Stomach (tissue), 9 donors: ENCODE data around the gene GATA3. TPM values are rescaled to one million over a fixed set of nuclear protein-coding genes. Genes with fewer than 3 reads are reported as not detected.

Source experiments
- DNase-seq, 2 donors: peaks; one replicate each; pipeline versions ENCODE4 v3.0.0 to v3.0.0-alpha.2; 2013 to 2019
- H3K27ac ChIP-seq, 5 donors: fragments of 200-600 bp in 4 of 5; sonication (generic) in 4 of 5; one replicate each; pipeline ENCODE4 v1.5.1; 2013 to 2019; ENCODE audit warnings: mild to moderate bottlenecking in 1 of 5, moderate library complexity in 1 of 5
- H3K27me3 ChIP-seq, 3 donors: fragments of 200-600 bp; sonication (generic); one replicate each; pipeline ENCODE4 v1.5.1; 2017 to 2019; ENCODE audit warnings: mixed run types in 1 of 3
- H3K36me3 ChIP-seq, 4 donors: fragments of 200-600 bp; sonication (generic); 1 replicate in 3 of 4; 2 replicates in 1 of 4; pipeline ENCODE4 v1.5.1; 2016 to 2019
- H3K4me1 ChIP-seq, 4 donors: fragments of 200-600 bp; sonication (generic); one replicate each; pipeline ENCODE4 v1.5.1; 2016 to 2019
- H3K4me3 ChIP-seq, 4 donors: fragments of 200-600 bp; sonication (generic) in 3 of 4; one replicate each; pipeline ENCODE4 v1.5.1; 2016 to 2019; ENCODE audit warnings: mild to moderate bottlenecking in 1 of 4
- H3K9me3 ChIP-seq, 4 donors: fragments of 200-600 bp; sonication (generic); one replicate each; pipeline ENCODE4 v1.5.1; 2016 to 2019
- EP300 ChIP-seq: sonication (generic); formaldehyde crosslinking; IDR thresholded peaks from one replicate; pipeline ENCODE4 v1.6.1; 2017; ENCODE audit warnings: antibody characterized with exemption
- POLR2A ChIP-seq, 4 donors: fragments of 450-650 bp; IDR thresholded peaks; one replicate each; pipeline ENCODE4 v1.6.1; 2016; ENCODE audit warnings: antibody characterized with exemption in 4 of 4, control low read depth in 2 of 4, mild to moderate bottlenecking in 1 of 4, moderate library complexity in 1 of 4
- POLR2AphosphoS5 ChIP-seq, 3 donors: sonication (generic); formaldehyde crosslinking; IDR thresholded peaks; one replicate each; pipeline ENCODE4 v1.6.1; 2016; ENCODE audit warnings: antibody characterized with exemption in 3 of 3
- WGBS, 5 donors: extraction: QIAGEN DNeasy Blood & Tissue Kit in 3 of 5; methylation state at CpG; one replicate each; pipeline versions ENCODE4 v1.1.5 to v1.1.7; 2013 to 2018; 5-methylcytosine and 5-hydroxymethylcytosine counted together
- intact Hi-C: fragments of 100-400 bp; cut with DNase I; formaldehyde crosslinking; loops from one replicate; pipeline ENCODE4 v1.15.1; 2023; ENCODE audit warnings: low total_unique reads
- polyA plus RNA-seq, 3 donors: library from polyadenylated mRNA; stranded (reverse); fragments of 200-250 nt; gene quantifications; one replicate each; pipeline ENCODE4 v1.2.3, GENCODE V29; 2013
- total RNA-seq, 5 donors: library from RNA; depleted of rRNA; stranded (reverse); fragments of >200 nt; gene quantifications; one replicate each; pipeline versions ENCODE4 v1.1.0 to v1.2.3, GENCODE V29; 2014 to 2016
- TF ChIP-seq, protein P1 (sequence below), 7 experiments: fragments of 450-650 bp in 4 of 7; fragments of 200-600 bp in 3 of 7; sonication (generic) in 3 of 7; IDR thresholded peaks; one replicate each; pipeline ENCODE4 v1.5.1; 2016 to 2019; ENCODE audit warnings: antibody characterized with exemption in 7 of 7, control low read depth in 2 of 7, mild to moderate bottlenecking in 1 of 7
- donor health status: healthy with polysubstance abuse.
- donor health status: Bipolar disorder and iron deficiency.
- donor health status: healthy.

The GATA3 gene
- total and polyA plus RNA-seq, 8 donors, result 0.12 to 1.2 (median 0.18) TPM; not detected in 2

DNA sequence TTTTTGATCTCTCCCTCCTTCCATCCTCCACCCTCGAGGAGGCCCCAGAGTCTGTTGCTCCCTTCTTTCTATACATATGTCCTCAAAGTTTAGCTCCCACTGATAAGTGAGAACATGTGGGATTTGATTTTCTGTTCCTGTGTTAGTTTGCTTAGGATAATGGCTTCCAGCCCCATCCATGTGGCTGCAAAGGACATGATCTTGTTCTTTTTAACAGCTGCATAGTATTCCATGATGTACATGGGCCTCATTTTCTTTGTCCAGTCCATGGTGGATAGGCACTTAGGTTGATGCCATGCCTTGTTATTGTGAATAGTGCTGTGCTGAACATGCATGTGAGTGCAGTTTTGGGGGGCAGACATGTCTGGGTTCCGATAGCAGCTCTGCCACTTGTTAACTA is 51.4 kb downstream of the GATA3 start:
- Histone ChIP-seq H3K4me1 (no peaks in the 10 kb centered on the region), H3K27ac (no peak overlapping the region), H3K36me3 (no peaks in the 10 kb centered on the region), H3K27me3 (peaks cover 0 to 34% (median 0%) of the 10 kb centered on the region in 3 donors), H3K9me3 (no peaks in the 10 kb centered on the region), H3K4me3 (no peak overlapping the region)
- intact Hi-C loops, result no loop called here
- 87 to 98% (median 93%) methylated on average over 2 of the region's 2 CpGs for WGBS, 5 donors
- TF ChIP-seq, protein P1, sequence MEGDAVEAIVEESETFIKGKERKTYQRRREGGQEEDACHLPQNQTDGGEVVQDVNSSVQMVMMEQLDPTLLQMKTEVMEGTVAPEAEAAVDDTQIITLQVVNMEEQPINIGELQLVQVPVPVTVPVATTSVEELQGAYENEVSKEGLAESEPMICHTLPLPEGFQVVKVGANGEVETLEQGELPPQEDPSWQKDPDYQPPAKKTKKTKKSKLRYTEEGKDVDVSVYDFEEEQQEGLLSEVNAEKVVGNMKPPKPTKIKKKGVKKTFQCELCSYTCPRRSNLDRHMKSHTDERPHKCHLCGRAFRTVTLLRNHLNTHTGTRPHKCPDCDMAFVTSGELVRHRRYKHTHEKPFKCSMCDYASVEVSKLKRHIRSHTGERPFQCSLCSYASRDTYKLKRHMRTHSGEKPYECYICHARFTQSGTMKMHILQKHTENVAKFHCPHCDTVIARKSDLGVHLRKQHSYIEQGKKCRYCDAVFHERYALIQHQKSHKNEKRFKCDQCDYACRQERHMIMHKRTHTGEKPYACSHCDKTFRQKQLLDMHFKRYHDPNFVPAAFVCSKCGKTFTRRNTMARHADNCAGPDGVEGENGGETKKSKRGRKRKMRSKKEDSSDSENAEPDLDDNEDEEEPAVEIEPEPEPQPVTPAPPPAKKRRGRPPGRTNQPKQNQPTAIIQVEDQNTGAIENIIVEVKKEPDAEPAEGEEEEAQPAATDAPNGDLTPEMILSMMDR (IDR thresholded peaks at IDR 0.05), result no peak
- no peak for TF ChIP-seq POLR2A (IDR thresholded peaks at IDR 0.05)
- no peak for TF ChIP-seq POLR2AphosphoS5 (IDR thresholded peaks at IDR 0.05)
- no peak for TF ChIP-seq EP300
- no peak for DNase-seq

GRCh38 chr10:8112230-8112905 is 57.9 kb downstream of the GATA3 start:
- intact Hi-C loops, result no loop called here
- DNase-seq, result peak in 1 of 2 donors; percentile 13
- no peaks in the 10 kb centered on the region for H3K36me3 ChIP-seq
- H3K9me3 ChIP-seq, result no peaks in the 10 kb centered on the region
- H3K27me3 ChIP-seq, result no peaks in the 10 kb centered on the region
- H3K4me1 ChIP-seq, result no peaks in the 10 kb centered on the region
- no peak overlapping the region for H3K27ac ChIP-seq
- H3K4me3 ChIP-seq, result no peak overlapping the region
- no peak for TF ChIP-seq POLR2A (IDR thresholded peaks at IDR 0.05)
- WGBS, 5 donors, result 79 to 89% (median 85%) methylated on average over 12 to 13 of the region's 13 CpGs

- H3K9me3 ChIP-seq, result no peaks in the 10 kb centered on the region
- DNase-seq, result no peak
- H3K4me1 ChIP-seq, result no peaks in the 10 kb centered on the region
- H3K27me3 ChIP-seq, result no peaks in the 10 kb centered on the region
- H3K36me3 ChIP-seq, result no peaks in the 10 kb centered on the region
- intact Hi-C loops, result no loop called here
- TF ChIP-seq POLR2AphosphoS5 (IDR thresholded peaks at IDR 0.05), result no peak
- no peak for TF ChIP-seq POLR2A (IDR thresholded peaks at IDR 0.05)
- TF ChIP-seq, protein P1 (IDR thresholded peaks at IDR 0.05), result no peak
- no peak for TF ChIP-seq EP300
- H3K27ac ChIP-seq, result no peak overlapping the region
- WGBS, 5 donors, result 68 to 95% (median 77%) methylated on average over 2 to 4 of the region's 4 CpGs
- no peak overlapping the region for H3K4me3 ChIP-seq
These were observed 58.5 kb downstream of the GATA3 start for GRCh38 chr10:8112942-8113442.

- H3K27me3 ChIP-seq, result no peaks in the 10 kb centered on the region
- no peak overlapping the region for H3K4me3 ChIP-seq
- no peaks in the 10 kb centered on the region for H3K36me3 ChIP-seq
- H3K27ac ChIP-seq, result no peak overlapping the region
- DNase-seq, result no peak
- intact Hi-C loops, result no loop called here
- H3K9me3 ChIP-seq, result no peaks in the 10 kb centered on the region
- no peaks in the 10 kb centered on the region for H3K4me1 ChIP-seq
- WGBS, 5 donors, result 50 to 81% (median 75%) methylated on average over 5 of the region's 5 CpGs
- TF ChIP-seq POLR2A (IDR thresholded peaks at IDR 0.05), result no peak
- no peak for TF ChIP-seq POLR2AphosphoS5 (IDR thresholded peaks at IDR 0.05)
- TF ChIP-seq, protein P1 (IDR thresholded peaks at IDR 0.05), result no peak
- TF ChIP-seq EP300, result no peak
These were observed 59.1 kb downstream of the GATA3 start for GRCh38 chr10:8113616-8114015.
